CD14-positive monocyte (primary cell): Measurements from ENCODE around the gene G6PC1. TPM values are rescaled to one million over a fixed set of nuclear protein-coding genes. Genes with fewer than 3 reads are reported as not detected.
A peak's percentile ranks its signal among the peaks of the same experiment; 100 is the strongest.

Experiments used
- DNase-seq, 3 donors: peaks; one replicate each; pipeline ENCODE4 v3.0.0-alpha.2; 2011 to 2022
- H2AFZ ChIP-seq: 2 replicates; pipeline ENCODE4 v1.6.0; 2012; ENCODE audit warnings: mild to moderate bottlenecking, low read depth, low read length, inconsistent platforms; ENCODE audit not compliant: insufficient read depth, poor library complexity, severe bottlenecking
- H3K27ac ChIP-seq, 2 donors: 1 replicate in 1 of 2; 2 replicates in 1 of 2; pipeline ENCODE4 v1.5.1; 2012 to 2013; ENCODE audit warnings: low read length in 2 of 2, control low read depth in 1 of 2, inconsistent platforms in 1 of 2, low read depth in 1 of 2, mild to moderate bottlenecking in 1 of 2
- H3K27me3 ChIP-seq, 2 donors: one replicate each; pipeline versions ENCODE4 v1.6.0 to v1.6.1; 2011 to 2013; ENCODE audit warnings: low read length in 2 of 2; ENCODE audit not compliant: control insufficient read depth in 2 of 2, insufficient read depth in 2 of 2
- H3K36me3 ChIP-seq, 2 donors: replicated peaks in 1 of 2; 1 replicate in 1 of 2; 2 replicates in 1 of 2; pipeline versions ENCODE4 v1.5.1 to v1.6.1; 2012 to 2013; ENCODE audit warnings: low read length in 2 of 2, control low read depth in 1 of 2, inconsistent platforms in 1 of 2, mild to moderate bottlenecking in 1 of 2; ENCODE audit not compliant: insufficient read depth in 2 of 2, control insufficient read depth in 1 of 2
- H3K4me1 ChIP-seq, 2 donors: 1 replicate in 1 of 2; 2 replicates in 1 of 2; pipeline versions ENCODE4 v1.5.1 to v1.6.1; 2012 to 2013; ENCODE audit warnings: low read length in 2 of 2, control low read depth in 1 of 2, inconsistent platforms in 1 of 2, mild to moderate bottlenecking in 1 of 2, moderate library complexity in 1 of 2; ENCODE audit not compliant: insufficient read depth in 2 of 2, control insufficient read depth in 1 of 2
- H3K4me2 ChIP-seq: replicated peaks from 2 replicates; pipeline ENCODE3; 2012; ENCODE audit warnings: low read length, moderate library complexity, mild to moderate bottlenecking; ENCODE audit not compliant: poor library complexity, severe bottlenecking; ENCODE audit errors: extremely low read depth
- H3K4me3 ChIP-seq, 3 experiments: fragments of 200-600 bp in 1 of 3; sonication (generic) in 1 of 3; replicated peaks in 1 of 3; 1 replicate in 2 of 3; 2 replicates in 1 of 3; pipeline ENCODE4 v1.5.1; 2011 to 2013; ENCODE audit warnings: low read length in 3 of 3, mild to moderate bottlenecking in 3 of 3, control low read depth in 2 of 3, low read depth in 2 of 3, inconsistent platforms in 1 of 3, moderate library complexity in 1 of 3
- H3K79me2 ChIP-seq: 2 replicates; pipeline ENCODE4 v1.6.0; 2012; ENCODE audit warnings: mild to moderate bottlenecking, control low read depth, inconsistent platforms, low read length, moderate library complexity; ENCODE audit not compliant: insufficient read depth
- H3K9ac ChIP-seq: 2 replicates; pipeline ENCODE4 v1.6.0; 2017; ENCODE audit warnings: low read length, mild to moderate bottlenecking; ENCODE audit not compliant: insufficient read depth, poor library complexity, severe bottlenecking
- H3K9me3 ChIP-seq, 2 donors: replicated peaks in 1 of 2; 1 replicate in 1 of 2; 2 replicates in 1 of 2; pipeline versions ENCODE4 v1.5.1 to v1.6.1; 2012 to 2013; ENCODE audit warnings: low read length in 2 of 2, control low read depth in 1 of 2; ENCODE audit not compliant: control insufficient read depth in 1 of 2, insufficient read depth in 1 of 2
- H4K20me1 ChIP-seq: 2 replicates; pipeline ENCODE4 v1.6.0; 2012; ENCODE audit warnings: mild to moderate bottlenecking, low read length, control low read depth, moderate library complexity; ENCODE audit not compliant: insufficient read depth
- H3K27ac Mint-ChIP-seq, 7 donors: one replicate each; pipeline ENCODE4 v1.8.0; 2020; ENCODE audit warnings: mild to moderate bottlenecking in 7 of 7, mixed read lengths in 7 of 7, moderate library complexity in 6 of 7, inconsistent platforms in 2 of 7
- H3K27me3 Mint-ChIP-seq, 3 donors: one replicate each; pipeline ENCODE4 v1.8.0; 2021 to 2022; ENCODE audit warnings: low read depth in 3 of 3, mild to moderate bottlenecking in 3 of 3, mixed read lengths in 3 of 3, moderate library complexity in 3 of 3, inconsistent platforms in 1 of 3
- H3K36me3 Mint-ChIP-seq, 2 donors: one replicate each; pipeline ENCODE4 v1.8.0; 2020; ENCODE audit warnings: mixed read lengths in 2 of 2, inconsistent platforms in 1 of 2, mild to moderate bottlenecking in 1 of 2
- H3K4me1 Mint-ChIP-seq: one replicate; pipeline ENCODE4 v1.8.0; 2020; ENCODE audit warnings: mild to moderate bottlenecking, mixed read lengths
- H3K4me3 Mint-ChIP-seq, 2 donors: one replicate each; pipeline ENCODE4 v1.8.0; 2020; ENCODE audit warnings: mild to moderate bottlenecking in 2 of 2, mixed read lengths in 2 of 2, moderate library complexity in 1 of 2
- H3K9me3 Mint-ChIP-seq, 7 donors: one replicate each; pipeline ENCODE4 v1.8.0; 2020 to 2022; ENCODE audit warnings: mixed read lengths in 7 of 7, mild to moderate bottlenecking in 6 of 7, moderate library complexity in 6 of 7, inconsistent platforms in 2 of 7
- CTCF ChIP-seq: fragments of 200-600 bp; IDR thresholded peaks from one replicate; pipeline ENCODE4 v1.8.0; 2022; ENCODE audit warnings: antibody characterized with exemption, mild to moderate bottlenecking
- WGBS: methylation state at CpG from one replicate; pipeline ENCODE4 v1.1.5; 2013; ENCODE audit warnings: missing lambda C conversion rate; ENCODE audit not compliant: insufficient coverage; 5-methylcytosine and 5-hydroxymethylcytosine counted together
- intact Hi-C, 2 donors: fragments of 100-400 bp; cut with micrococcal nuclease; formaldehyde crosslinking; loops; one replicate each; pipeline versions ENCODE4 v1.15.0 to v1.15.1; 2023
- polyA plus RNA-seq, 3 donors: library from polyadenylated mRNA; depleted of rRNA in 1 of 3; unstranded in 2 of 3; stranded (reverse) in 1 of 3; fragments of 300-500 nt in 2 of 3; fragments of >200 nt in 1 of 3; fragmentation: Illumina TruSeq in 2 of 3; gene quantifications; 1 replicate in 2 of 3; 2 replicates in 1 of 3; pipeline ENCODE4 v1.2.3, GENCODE V29; 2012 to 2021

Gene G6PC1
- polyA plus RNA-seq, 3 donors: not detected

GRCh38 chr17:42906772-42907446 lies 6.3 kb downstream of the G6PC1 start:
- peaks cover 5% of the 10 kb centered on the region for H3K4me1 Mint-ChIP-seq
- Histone ChIP-seq H3K9ac (no peak overlapping the region), H3K4me3 (no peak overlapping the region), H3K36me3 (no peaks in the 10 kb centered on the region), H2AFZ (no peak overlapping the region), H4K20me1 (no peaks in the 10 kb centered on the region), H3K4me1 (no peaks in the 10 kb centered on the region), H3K27me3 (no peaks in the 10 kb centered on the region), H3K9me3 (no peaks in the 10 kb centered on the region), H3K27ac (no peak overlapping the region), H3K4me2 (no peak overlapping the region), H3K79me2 (no peaks in the 10 kb centered on the region)
- H3K36me3 Mint-ChIP-seq: no peaks in the 10 kb centered on the region
- H3K9me3 Mint-ChIP-seq: no peaks in the 10 kb centered on the region
- intact Hi-C loops: no loop called here
- no peak for TF ChIP-seq CTCF
- DNase-seq: no peak
- peaks cover 2 to 5% (median 4%) of the 10 kb centered on the region in 3 donors for H3K27me3 Mint-ChIP-seq
- 72% methylated on average over 3 of the region's 8 CpGs for WGBS
- peak overlapping the region in 1 of 7 donors; percentile 23 for H3K27ac Mint-ChIP-seq
- no peak overlapping the region for H3K4me3 Mint-ChIP-seq

- Mint-ChIP-seq H3K36me3 (no peaks in the 10 kb centered on the region), H3K27ac (no peak overlapping the region), H3K9me3 (no peaks in the 10 kb centered on the region), H3K4me1 (peaks cover 5% of the 10 kb centered on the region), H3K4me3 (no peak overlapping the region), H3K27me3 (peaks cover 2 to 5% (median 2%) of the 10 kb centered on the region in 3 donors)
- Histone ChIP-seq H3K9ac (no peak overlapping the region), H3K9me3 (no peaks in the 10 kb centered on the region), H3K79me2 (no peaks in the 10 kb centered on the region), H3K4me3 (no peak overlapping the region), H4K20me1 (no peaks in the 10 kb centered on the region), H3K4me1 (no peaks in the 10 kb centered on the region), H3K27me3 (no peaks in the 10 kb centered on the region), H3K4me2 (no peak overlapping the region), H2AFZ (no peak overlapping the region), H3K36me3 (no peaks in the 10 kb centered on the region), H3K27ac (no peak overlapping the region)
- no peak for DNase-seq
- 89% methylated on average over 1 of the region's 7 CpGs for WGBS
- intact Hi-C loops: no loop called here
- TF ChIP-seq CTCF: no peak
Observed at GRCh38 chr17:42908872-42909700, 8.5 kb downstream of the G6PC1 start.
